ENCODE measurements around the gene ARPP21.
"Not testable (repeated sequence)": the region's sequence is repeated elsewhere in the genome, so short reads cannot be mapped to it uniquely, and the experiment has no call there.

Gene ARPP21

GRCh38 chr3:35785234-35785888, 146.0 kb downstream of the ARPP21 start:
- no peak for DNase-seq

- DNase-seq, result no peak
Observed at GRCh38 chr3:35787936-35788335, 148.6 kb downstream of the ARPP21 start.

DNA sequence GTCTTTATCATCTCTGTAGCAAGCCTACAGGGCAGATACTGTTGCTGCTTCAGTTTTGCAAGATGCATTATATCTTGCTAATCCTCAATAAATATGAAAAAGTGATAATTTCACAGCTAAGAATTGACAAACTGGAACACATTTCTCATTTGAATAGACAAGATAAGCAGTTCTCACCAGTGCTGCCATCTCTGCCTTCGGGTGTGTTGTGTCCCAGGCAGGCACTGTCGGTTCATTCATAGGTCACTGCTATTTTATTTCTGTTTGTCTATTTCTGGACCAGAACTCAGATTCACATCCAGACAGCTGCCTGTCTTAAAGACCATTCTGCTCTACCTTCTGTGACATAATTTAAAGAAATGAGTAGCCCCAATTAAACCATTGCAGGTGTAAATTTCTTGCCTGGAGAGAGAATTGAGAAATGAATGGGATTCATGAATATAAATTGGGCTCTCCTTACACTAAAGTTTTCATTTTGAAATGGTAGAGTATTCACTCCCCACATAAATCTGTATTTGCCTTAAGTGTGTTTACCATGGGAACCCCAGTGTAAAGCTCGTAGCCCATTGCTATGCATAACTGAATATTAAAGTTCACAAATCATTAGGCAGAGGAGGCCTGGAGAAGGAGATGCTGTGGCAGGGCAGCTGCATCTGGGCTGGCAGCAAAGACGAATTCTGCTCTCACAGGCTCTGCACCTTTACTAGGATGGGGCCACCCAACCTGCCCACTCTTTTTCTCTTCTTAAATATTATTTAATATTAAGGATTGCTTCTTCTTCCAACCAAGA, 149.9 kb downstream of the ARPP21 start:
- DNase-seq, result no peak

- no peak for DNase-seq
Observed at GRCh38 chr3:35790764-35791163, 151.4 kb downstream of the ARPP21 start.

DNA sequence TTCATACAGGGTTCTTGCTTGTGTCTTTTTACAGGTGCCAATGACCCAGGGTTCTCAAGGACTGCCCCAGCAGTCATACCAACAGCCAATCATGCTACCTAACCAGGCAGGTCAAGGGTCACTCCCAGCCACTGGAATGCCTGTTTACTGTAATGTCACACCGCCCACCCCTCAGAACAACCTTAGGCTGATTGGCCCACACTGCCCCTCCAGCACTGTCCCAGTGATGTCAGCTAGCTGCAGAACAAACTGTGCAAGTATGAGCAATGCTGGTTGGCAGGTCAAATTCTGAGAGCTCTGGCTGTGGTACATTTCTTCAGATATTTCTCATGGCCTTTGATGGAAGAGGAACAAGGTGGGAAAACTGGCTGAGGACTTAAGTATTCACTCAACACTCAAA, 154.3 kb downstream of the ARPP21 start:
- no peak for DNase-seq

DNA sequence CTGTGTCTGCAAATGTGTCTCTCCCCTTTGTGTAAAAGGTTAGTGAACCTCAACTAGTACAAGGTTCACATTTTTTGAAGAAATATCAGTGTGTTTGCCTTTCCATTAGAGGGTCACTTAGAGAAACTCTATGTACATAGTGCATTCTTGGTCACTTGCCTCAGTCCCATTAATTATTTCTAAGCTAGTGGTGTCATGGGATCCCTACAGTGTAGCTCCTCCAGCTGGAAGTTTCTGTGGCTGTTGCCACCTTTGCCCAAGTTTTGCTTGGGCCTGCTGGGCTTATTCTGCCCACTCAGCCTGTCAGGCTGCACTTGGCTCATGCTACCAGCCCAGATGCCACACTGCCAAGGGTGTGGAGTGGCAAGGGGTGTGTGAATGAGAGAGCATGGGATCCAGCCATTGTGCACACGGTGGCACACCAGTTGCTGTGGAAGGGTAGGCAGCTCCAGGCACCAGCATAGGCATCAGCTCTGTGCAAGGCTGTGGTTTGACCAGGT, 161.7 kb downstream of the ARPP21 start:
- no peak for DNase-seq

DNA sequence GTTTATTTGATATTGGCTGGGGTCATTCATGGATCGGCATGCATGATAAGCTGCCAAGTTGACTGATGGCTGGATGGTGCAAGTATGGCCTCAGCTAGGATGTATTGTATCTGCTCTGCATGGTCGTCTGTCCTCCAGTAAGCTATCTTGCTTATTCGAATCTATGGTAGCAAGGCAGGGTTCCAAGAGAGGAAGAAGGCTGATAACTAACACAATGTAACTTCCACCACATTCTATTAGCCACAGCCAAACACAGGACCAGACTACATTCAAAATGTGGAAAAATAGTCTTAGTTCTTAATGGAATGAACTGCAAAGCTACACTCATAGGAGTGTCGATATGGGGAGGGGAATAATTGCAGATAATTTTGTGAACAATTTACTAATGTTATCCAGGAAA, 175.2 kb downstream of the ARPP21 start:
- no peak for DNase-seq

- DNase-seq, result not testable (repeated sequence)
Observed at GRCh38 chr3:35815796-35816195, 176.5 kb downstream of the ARPP21 start.

GRCh38 chr3:35817216-35817615, 177.9 kb downstream of the ARPP21 start:
- no peak for DNase-seq

DNA sequence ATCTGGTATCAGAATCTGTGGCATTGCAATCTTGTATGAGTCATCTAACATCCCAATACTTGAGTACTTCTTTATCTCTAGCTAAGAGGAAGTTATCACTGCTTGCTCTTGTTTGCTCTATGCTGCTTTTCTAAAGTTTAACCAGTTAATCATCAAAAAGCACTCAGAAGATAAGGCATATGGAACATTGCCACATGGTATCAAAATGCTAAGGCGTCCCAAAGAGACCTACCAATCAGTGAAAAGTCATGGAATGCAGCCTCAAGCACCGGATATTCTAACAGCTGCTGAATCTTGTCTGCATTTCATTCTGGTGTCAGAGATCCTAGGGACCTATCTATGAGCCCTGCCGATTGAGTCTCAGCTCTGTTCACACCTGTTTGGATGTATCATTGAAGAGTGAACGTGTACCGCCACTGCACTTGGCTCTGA, 192.8 kb downstream of the ARPP21 start:
- no peak for DNase-seq

Measured in midbrain (tissue), 1 donor.